DOHH2 (cell line): Measurements from ENCODE around the gene MRC1.

Experiments used
- EZH2phosphoT487 ChIP-seq: fragments of 200-600 bp; sonication (generic); IDR thresholded peaks from 2 replicates; pipeline ENCODE4 v1.6.1; 2017; ENCODE audit warnings: borderline replicate concordance, mild to moderate bottlenecking, antibody characterized with exemption, low read length, moderate library complexity, mixed read lengths
- TF ChIP-seq, protein P1 (sequence below): fragments of 200-600 bp; sonication (generic); IDR thresholded peaks from one replicate; pipeline ENCODE4 v1.5.1; 2014; ENCODE audit warnings: antibody characterized with exemption, mild to moderate bottlenecking, low read depth, low read length; ENCODE audit not compliant: poor library complexity, severe bottlenecking

DNA sequence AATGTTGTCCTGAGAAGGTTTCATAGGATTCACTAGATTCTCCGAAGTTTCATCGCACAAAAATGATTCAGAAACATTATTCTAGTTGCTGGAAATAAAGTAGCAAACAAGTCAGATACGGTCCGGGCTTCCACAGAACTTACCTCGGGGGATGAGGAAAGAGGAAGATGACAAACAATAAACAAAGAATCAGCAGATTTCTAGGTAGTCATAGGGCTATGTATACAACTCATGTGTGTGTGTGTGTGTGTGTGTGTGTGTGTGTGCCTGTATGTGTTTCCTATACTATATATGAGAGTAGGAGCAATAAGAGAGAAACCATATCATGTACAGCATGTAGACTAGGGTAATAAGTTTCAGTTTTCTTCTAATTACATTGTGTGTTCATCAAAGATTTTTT is 40.7 kb upstream of the MRC1 start:
- TF ChIP-seq, protein P1, sequence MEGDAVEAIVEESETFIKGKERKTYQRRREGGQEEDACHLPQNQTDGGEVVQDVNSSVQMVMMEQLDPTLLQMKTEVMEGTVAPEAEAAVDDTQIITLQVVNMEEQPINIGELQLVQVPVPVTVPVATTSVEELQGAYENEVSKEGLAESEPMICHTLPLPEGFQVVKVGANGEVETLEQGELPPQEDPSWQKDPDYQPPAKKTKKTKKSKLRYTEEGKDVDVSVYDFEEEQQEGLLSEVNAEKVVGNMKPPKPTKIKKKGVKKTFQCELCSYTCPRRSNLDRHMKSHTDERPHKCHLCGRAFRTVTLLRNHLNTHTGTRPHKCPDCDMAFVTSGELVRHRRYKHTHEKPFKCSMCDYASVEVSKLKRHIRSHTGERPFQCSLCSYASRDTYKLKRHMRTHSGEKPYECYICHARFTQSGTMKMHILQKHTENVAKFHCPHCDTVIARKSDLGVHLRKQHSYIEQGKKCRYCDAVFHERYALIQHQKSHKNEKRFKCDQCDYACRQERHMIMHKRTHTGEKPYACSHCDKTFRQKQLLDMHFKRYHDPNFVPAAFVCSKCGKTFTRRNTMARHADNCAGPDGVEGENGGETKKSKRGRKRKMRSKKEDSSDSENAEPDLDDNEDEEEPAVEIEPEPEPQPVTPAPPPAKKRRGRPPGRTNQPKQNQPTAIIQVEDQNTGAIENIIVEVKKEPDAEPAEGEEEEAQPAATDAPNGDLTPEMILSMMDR = no peak
- no peak for TF ChIP-seq EZH2phosphoT487
